MM.1S (cell line): Measurements from ENCODE around the gene SPOCK1.

Experiments used
- DNase-seq: peaks from one replicate; pipeline ENCODE4 v3.0.0-alpha.2; 2015
- H2AFZ ChIP-seq: fragments of 300-600 bp; sonication (generic); 2 replicates; pipeline ENCODE4 v1.6.0; 2016; ENCODE audit warnings: antibody characterized with exemption, low read length
- H3F3A ChIP-seq: fragments of 300-600 bp; sonication (generic); 2 replicates; pipeline ENCODE4 v1.6.1; 2016; ENCODE audit warnings: mild to moderate bottlenecking, antibody characterized with exemption, low read length, moderate library complexity, mixed read lengths; ENCODE audit not compliant: insufficient read depth
- H3K27ac ChIP-seq: fragments of 300-600 bp; sonication (generic); 2 replicates; pipeline ENCODE4 v1.5.1; 2016; ENCODE audit warnings: mild to moderate bottlenecking, low read length
- H3K27me3 ChIP-seq: fragments of 300-600 bp; sonication (generic); replicated peaks from 2 replicates; pipeline ENCODE4 v1.6.0; 2016; ENCODE audit warnings: low read length; ENCODE audit not compliant: insufficient read depth
- H3K36me3 ChIP-seq: fragments of 300-600 bp; sonication (generic); replicated peaks from 2 replicates; pipeline ENCODE4 v1.6.1; 2016; ENCODE audit warnings: mild to moderate bottlenecking, low read length, mixed read lengths; ENCODE audit not compliant: insufficient read depth
- H3K4me1 ChIP-seq: fragments of 300-600 bp; sonication (generic); 2 replicates; pipeline ENCODE4 v1.6.1; 2016; ENCODE audit warnings: low read length, mixed read lengths
- H3K4me2 ChIP-seq: fragments of 300-600 bp; sonication (generic); 2 replicates; pipeline ENCODE4 v1.6.0; 2016; ENCODE audit warnings: low read depth, low read length
- H3K4me3 ChIP-seq: fragments of 300-600 bp; sonication (generic); 2 replicates; pipeline ENCODE4 v1.5.1; 2016; ENCODE audit warnings: low read length, mixed read lengths
- H3K79me2 ChIP-seq: fragments of 300-600 bp; sonication (generic); 2 replicates; pipeline ENCODE4 v1.6.1; 2016; ENCODE audit warnings: mixed run types, low read length, mixed read lengths
- H3K9ac ChIP-seq: fragments of 300-600 bp; sonication (generic); 2 replicates; pipeline ENCODE4 v1.6.1; 2016; ENCODE audit warnings: low read length, mixed read lengths
- H3K9me2 ChIP-seq: fragments of 300-600 bp; sonication (generic); replicated peaks from 2 replicates; pipeline ENCODE4 v1.6.1; 2016; ENCODE audit warnings: mild to moderate bottlenecking, low read length, mixed read lengths; ENCODE audit not compliant: insufficient read depth
- H3K9me3 ChIP-seq: fragments of 300-600 bp; sonication (generic); replicated peaks from 2 replicates; pipeline ENCODE4 v1.6.1; 2016; ENCODE audit warnings: mild to moderate bottlenecking, low read length, mixed read lengths; ENCODE audit not compliant: insufficient read depth
- H4K20me1 ChIP-seq: fragments of 300-600 bp; sonication (generic); 2 replicates; pipeline ENCODE4 v1.6.1; 2016; ENCODE audit warnings: mild to moderate bottlenecking, low read length, moderate library complexity, mixed read lengths; ENCODE audit not compliant: insufficient read depth
- CTCF ChIP-seq: fragments of 300-600 bp; sonication (generic); IDR thresholded peaks from 2 replicates; pipeline ENCODE4 v1.5.1; 2016; ENCODE audit warnings: antibody characterized with exemption, low read length, mixed read lengths
- EZH2 ChIP-seq: fragments of 300-600 bp; sonication (generic); optimal IDR thresholded peaks from 2 replicates; pipeline ENCODE3; 2017; ENCODE audit warnings: low read depth, mild to moderate bottlenecking, antibody characterized with exemption, low read length, mixed read lengths
- EZH2phosphoT487 ChIP-seq: fragments of 300-600 bp; sonication (generic); IDR thresholded peaks from 2 replicates; pipeline ENCODE4 v1.6.1; 2018; ENCODE audit warnings: antibody characterized with exemption, low read length

SPOCK1 gene

GRCh38 chr5:137367951-137368350 lies 131.2 kb downstream of the SPOCK1 start:
- TF ChIP-seq EZH2phosphoT487 (no peak), EZH2 (no peak), CTCF (no peak)
- DNase-seq, result no peak
- Histone ChIP-seq H3F3A (no peaks in the 10 kb centered on the region), H3K9ac (no peak overlapping the region), H2AFZ (no peak overlapping the region), H3K9me3 (no peaks in the 10 kb centered on the region), H4K20me1 (no peaks in the 10 kb centered on the region), H3K4me2 (no peak overlapping the region), H3K4me1 (no peaks in the 10 kb centered on the region), H3K79me2 (no peaks in the 10 kb centered on the region), H3K27me3 (no peaks in the 10 kb centered on the region), H3K4me3 (no peak overlapping the region), H3K9me2 (no peaks in the 10 kb centered on the region), H3K36me3 (no peaks in the 10 kb centered on the region), H3K27ac (no peak overlapping the region)

- no peak for DNase-seq
- no peaks in the 10 kb centered on the region for H3K27me3 ChIP-seq
Measured at GRCh38 chr5:137366526-137366925, 132.6 kb downstream of the SPOCK1 start.

GRCh38 chr5:137365126-137365865 lies 133.8 kb downstream of the SPOCK1 start:
- Histone ChIP-seq H2AFZ (no peak overlapping the region), H3F3A (no peaks in the 10 kb centered on the region), H3K9ac (no peak overlapping the region), H3K27ac (no peak overlapping the region), H4K20me1 (no peaks in the 10 kb centered on the region), H3K4me1 (no peaks in the 10 kb centered on the region), H3K79me2 (no peaks in the 10 kb centered on the region), H3K9me3 (no peaks in the 10 kb centered on the region), H3K9me2 (no peaks in the 10 kb centered on the region), H3K4me2 (no peak overlapping the region), H3K4me3 (no peak overlapping the region), H3K36me3 (no peaks in the 10 kb centered on the region), H3K27me3 (no peaks in the 10 kb centered on the region)
- TF ChIP-seq EZH2, result no peak
- TF ChIP-seq CTCF, result no peak
- no peak for DNase-seq

More at GRCh38 chr5:137366526-137366925, 132.6 kb downstream of the SPOCK1 start:
- Histone ChIP-seq H3F3A (no peaks in the 10 kb centered on the region), H3K27ac (no peak overlapping the region), H3K4me3 (no peak overlapping the region), H3K9me3 (no peaks in the 10 kb centered on the region), H3K36me3 (no peaks in the 10 kb centered on the region), H2AFZ (no peak overlapping the region), H4K20me1 (no peaks in the 10 kb centered on the region), H3K4me2 (no peak overlapping the region), H3K9ac (no peak overlapping the region), H3K9me2 (no peaks in the 10 kb centered on the region), H3K4me1 (no peaks in the 10 kb centered on the region), H3K79me2 (no peaks in the 10 kb centered on the region)
- TF ChIP-seq EZH2, result no peak
- no peak for TF ChIP-seq EZH2phosphoT487
- TF ChIP-seq CTCF, result no peak
